Measurements from ENCODE around the gene DTNBP1.

DTNBP1 gene

GRCh38 chr6:15585760-15586214 lies 77.0 kb downstream of the DTNBP1 start:
- no peak for DNase-seq

DNA sequence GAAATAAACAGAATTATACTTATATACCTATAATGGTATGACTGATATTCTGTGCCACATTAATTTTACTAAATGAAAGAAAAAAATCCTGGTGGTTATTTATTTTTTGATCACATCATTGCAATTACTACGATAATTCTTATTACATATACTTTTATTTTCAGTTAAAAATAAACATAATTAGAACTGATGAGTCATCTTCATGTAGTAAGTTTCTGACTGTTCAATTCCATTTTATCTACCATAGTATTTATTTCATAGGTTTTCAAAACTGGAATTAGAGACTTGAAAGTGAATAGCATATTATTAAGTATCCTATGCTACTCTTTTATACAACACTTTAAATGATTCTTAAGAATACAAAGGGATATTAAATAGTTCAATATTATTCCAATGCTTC lies 80.3 kb downstream of the DTNBP1 start:
- DNase-seq: no peak

- DNase-seq: no peak
Measured at GRCh38 chr6:15581751-15582150, 81.1 kb downstream of the DTNBP1 start.

DNA sequence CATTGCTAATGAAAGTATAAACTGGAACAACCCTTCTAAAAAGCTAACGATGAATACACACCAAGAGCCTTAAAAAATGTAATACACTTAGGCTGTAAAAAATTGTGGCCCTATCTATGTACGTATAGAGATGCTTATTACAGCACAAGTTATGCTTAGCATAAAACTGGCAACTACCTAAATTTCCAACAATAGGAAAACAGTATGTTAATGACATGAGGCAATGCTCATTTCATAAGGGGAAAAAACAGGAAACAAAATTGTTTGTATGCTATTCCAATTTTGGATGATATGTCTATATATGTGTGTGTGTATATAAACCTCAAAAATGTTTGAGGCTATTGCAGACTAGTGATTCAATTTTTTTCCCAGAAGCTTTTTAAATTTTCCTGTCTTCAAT lies 82.5 kb downstream of the DTNBP1 start:
- no peak for DNase-seq

DNA sequence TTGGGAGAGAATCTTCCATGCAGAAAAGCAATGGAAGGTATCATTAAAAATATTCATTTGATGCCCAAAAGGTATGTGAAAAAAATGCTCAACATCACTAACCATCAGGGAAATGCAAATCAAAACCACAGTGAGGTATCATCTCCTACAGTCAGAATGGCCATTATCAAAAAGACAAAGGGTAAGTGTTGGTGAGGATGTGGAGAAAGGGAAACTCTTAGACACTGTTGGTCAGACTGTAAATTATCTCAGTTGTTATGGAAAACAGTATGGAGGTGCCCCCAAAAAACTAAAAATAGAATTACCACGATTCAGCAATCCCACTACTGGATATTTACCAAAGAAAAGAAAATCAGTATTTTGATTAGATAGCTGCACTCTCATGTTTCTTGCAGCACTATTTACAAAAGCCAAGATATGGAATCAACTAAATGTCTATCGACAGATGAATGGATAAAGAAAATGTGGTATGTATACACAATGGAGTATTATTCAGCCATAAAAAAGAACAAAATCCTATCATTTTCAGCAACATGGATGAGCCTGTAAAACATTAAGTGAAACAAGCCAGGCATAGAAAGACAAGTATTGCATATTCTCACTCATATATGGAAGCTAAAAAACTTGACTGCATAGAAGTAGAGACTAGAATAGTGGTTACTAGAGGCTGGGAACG lies 84.0 kb downstream of the DTNBP1 start:
- no peak for DNase-seq

DNA sequence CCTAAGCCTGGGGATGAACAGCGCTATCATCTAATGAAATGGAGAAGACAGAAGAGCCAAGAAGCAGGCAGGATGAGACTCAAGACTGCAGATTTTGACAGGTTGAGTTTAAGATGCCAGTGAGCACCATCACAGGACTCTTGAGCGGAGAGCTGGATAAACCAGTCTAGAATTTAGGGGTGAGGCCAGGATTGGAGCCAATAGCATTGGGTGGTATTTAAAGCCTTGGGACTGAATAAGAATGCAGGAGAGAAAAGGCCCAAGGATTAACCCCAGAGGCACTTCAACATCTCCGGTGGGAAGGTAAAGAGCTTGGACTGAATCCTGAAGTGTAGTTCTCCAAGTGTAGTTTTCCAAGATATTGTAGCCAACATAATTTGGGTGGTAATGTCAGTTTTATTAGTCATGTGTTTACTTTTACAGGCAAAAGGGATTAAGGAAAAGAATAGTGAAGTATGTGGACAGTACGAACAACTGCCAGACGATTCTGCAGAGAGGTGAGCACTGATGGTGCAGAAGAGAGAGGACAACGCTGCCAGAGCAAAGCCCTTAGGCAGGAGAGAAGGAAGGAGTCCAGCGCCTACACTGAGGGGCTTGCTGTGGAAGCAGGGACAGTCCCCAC lies 85.2 kb downstream of the DTNBP1 start:
- no peak for DNase-seq

- no peak for DNase-seq
Measured at GRCh38 chr6:15577106-15577505, 85.7 kb downstream of the DTNBP1 start.

- DNase-seq: no peak
Measured at GRCh38 chr6:15575357-15576033, 87.3 kb downstream of the DTNBP1 start.

GRCh38 chr6:15574486-15574885 lies 88.3 kb downstream of the DTNBP1 start:
- no peak for DNase-seq

DNA sequence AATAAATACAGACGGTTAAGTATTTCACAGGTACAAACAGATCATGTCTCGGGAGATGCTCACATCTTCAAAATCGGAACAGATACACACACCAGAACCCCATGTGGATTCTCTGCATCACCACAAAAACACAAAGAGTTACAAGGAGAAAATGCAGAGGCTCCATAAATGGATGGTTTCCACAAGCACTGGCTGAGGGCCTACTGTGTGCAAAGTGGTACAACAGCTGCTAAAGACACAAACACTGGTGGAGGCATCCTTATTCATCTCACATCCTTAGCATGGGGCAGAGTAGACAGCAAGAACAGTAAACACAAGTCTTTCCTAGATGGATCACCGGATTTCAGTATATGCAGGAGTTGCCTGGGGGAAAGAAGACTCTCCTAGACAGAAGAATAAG lies 88.8 kb downstream of the DTNBP1 start:
- DNase-seq: no peak

- no peak for DNase-seq
Measured at GRCh38 chr6:15573384-15573783, 89.4 kb downstream of the DTNBP1 start.

DNA sequence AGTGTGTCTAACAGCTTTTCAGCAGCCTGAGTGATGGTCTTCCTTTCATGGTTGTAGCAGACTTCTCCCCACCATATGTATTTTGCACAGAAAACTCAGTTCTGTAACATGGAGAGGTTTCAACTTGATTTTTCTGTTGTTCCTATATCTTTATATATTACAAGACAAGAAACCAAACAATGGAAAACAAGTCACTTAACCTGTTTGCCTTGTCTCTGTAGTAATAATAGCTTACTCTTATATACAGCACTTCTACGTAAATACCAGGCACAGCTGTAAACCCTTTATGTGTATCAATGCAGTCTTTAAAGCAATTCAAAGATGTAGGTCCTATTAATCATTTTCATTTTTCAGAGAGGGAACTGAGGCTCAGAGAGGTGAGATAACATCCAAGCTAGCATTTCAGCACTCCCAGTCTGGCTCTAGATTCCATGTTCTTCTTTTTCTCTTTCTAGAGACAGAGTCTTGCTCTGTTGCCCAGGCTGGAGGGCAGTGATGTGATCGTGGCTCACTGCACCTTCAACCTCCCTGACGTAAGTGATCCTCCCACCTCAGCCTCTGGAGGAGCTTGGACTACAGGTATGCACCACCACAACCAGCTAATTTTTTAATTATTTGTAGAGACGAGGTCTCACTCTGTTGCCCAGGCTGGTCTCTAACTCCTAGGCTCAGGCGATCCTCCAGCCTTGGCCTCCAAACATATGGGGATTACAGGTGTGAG lies 90.4 kb downstream of the DTNBP1 start:
- DNase-seq: no peak

GRCh38 chr6:15570171-15570570 lies 92.7 kb downstream of the DTNBP1 start:
- DNase-seq: no peak

DNA sequence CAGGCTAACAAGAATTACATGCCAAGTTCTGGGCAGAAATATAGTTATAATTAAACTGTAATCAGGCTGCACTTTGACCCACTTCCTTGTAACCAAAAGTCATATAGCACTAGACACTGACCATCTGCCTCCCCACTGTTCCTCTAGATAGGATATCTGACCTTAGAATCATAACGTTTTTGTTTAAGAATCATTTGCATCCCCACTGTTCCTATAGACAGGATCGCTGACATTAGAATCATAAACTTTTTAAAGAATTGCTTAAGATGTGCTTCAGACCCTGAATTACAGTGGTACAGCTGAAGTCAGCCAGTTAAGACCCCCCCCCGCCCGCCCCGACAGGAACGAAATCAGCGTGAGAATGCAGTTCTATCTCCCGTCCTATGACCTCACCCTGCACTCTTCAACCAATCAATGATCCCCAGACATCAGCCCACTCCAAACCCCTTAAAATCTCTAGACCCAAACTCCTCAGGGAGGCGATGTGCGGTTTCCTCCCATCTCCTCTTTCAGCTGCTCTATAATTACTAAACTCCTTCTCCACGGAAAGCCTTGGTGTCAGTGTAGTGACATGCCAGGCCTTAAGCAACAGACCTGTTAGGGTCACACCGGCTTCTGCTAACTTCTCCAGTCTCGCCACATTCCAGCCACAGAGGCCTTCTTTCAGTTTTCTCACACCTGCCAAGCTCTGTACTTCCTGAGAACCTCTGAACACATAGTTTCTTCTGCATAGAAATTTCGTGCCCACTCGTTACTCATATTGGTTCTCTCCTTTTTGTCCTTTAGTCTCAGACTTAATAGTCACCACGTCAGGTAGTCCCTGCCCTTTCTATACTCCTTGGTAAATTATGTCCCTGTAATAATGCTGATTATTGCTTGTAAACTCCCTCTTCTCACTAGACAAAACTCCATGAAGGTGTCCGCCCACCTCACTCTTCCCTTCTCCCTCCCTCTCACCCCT lies 93.5 kb downstream of the DTNBP1 start:
- DNase-seq: peak; percentile 33

DNA sequence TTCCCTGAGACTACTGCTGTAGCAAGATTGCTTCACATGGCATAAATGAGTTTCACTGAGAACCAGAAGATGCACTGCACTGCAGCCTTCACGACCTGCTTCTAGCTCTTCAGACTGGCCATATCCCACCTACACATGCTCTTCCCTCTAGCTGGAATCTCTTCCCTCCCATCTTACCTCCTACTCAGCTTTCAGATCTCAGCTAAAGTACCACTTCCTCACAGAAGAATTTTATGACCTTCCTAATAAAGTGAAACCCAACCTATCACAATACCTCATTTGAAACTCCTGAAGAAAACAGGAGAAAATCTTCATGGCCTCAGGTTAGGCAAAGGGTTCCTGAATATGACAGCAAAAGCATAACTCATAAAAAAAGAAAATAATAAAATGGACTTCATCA lies 99.9 kb downstream of the DTNBP1 start:
- DNase-seq: no peak

DNA sequence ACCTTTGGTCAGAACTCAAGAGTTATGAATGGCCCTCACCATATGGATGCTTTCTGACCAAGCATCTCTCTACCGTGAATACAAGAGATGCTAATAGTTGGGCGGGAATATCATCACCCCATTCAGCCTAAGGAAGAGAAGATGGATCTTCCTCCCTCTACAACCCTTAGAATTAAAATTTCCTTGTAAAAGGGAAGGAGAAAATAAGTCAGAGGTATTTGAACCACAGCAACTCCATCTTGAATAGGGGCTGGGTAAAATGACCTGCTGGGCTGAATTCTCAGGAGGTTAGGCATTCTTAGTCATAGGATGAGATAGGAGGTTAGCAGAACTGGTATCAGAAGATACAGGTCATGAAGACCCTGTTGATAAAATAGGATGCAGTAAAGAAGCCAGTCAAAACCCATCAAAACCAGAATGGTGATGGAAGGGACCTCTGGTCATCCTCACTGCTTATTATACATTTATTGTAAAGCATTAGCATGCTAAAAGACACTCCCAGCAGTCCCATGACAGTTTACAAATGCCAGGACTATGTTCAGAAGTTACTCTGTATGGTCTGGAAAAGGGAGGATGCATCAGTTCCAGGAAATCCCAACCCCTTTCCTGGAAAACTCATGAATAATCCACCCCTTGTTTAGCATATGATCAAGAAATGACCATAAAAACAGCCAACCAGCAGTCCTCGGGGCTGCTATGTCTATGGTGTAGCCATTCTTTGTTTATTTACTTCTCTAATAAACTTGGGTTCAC lies 101.2 kb downstream of the DTNBP1 start:
- no peak for DNase-seq

GRCh38 chr6:15560713-15561112 lies 102.1 kb downstream of the DTNBP1 start:
- no peak for DNase-seq

GRCh38 chr6:15557174-15557573 lies 105.7 kb downstream of the DTNBP1 start:
- no peak for DNase-seq

- DNase-seq: no peak
Measured at GRCh38 chr6:15556711-15557110, 106.1 kb downstream of the DTNBP1 start.

DNA sequence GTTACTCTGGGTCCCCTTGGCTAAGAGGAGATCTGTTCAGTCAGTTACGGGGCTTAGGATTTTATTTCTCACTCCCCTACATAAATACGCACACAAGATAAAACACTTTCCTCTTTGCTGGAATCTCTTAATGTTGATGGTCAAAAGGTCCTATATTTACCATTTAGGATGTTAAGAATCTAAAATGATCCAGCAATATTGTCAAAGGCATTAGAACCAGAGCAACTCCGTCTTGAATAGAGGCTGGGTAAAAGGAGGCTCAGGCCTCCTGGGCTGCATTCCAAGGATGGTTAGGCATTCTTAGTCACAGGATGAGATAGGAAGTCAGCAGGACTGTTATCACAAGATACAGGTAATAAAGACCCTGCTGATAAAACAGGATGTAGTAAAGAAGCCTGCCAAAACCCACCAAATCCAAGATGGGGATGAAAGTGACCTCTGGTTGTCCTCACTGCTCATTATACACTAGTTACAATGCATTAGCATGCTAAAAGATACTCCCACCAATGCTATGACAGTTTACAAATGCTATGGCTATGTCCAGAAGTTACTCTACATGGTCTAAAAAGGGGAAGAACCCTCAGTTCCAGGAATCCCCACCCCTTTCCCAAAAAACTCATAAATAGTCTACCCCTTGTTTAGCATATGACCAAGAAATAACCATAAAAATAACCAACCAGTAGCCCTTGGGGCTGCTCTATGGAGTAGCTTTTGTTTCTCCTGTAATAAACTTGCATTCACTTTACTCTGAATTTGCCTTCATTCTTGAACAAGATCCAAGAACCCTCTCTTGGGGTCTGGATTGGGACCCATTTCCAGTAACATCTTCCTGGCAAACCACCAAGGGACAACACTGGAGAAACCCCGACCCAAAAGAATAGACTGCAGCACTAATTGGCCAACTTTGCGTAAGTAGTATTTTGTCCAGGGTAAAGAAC lies 107.5 kb downstream of the DTNBP1 start:
- DNase-seq: no peak

GRCh38 chr6:15554728-15555100 lies 108.1 kb downstream of the DTNBP1 start:
- DNase-seq: no peak
